Gastrocnemius medialis (tissue), 4 donors: Measurements from ENCODE around the gene CTRB2. TPM values are rescaled to one million over a fixed set of nuclear protein-coding genes. Genes with fewer than 3 reads are reported as not detected.

Experiments used
- ATAC-seq, 2 donors: fragments of 150-250 bp; one replicate each; pipeline ENCODE4 v1.9.1; 2016
- DNase-seq, 2 donors: peaks; one replicate each; pipeline ENCODE4 v3.0.0-alpha.2; 2019
- H3K27ac ChIP-seq, 4 donors: fragments of 200-600 bp; sonication (generic); 1 replicate in 1 of 4; 2 replicates in 3 of 4; pipeline ENCODE4 v1.5.1; 2016 to 2018; ENCODE audit warnings: mild to moderate bottlenecking in 2 of 4, moderate library complexity in 1 of 4
- H3K27me3 ChIP-seq, 3 donors: fragments of 200-600 bp; sonication (generic) in 2 of 3; 1 replicate in 1 of 3; 2 replicates in 2 of 3; pipeline versions ENCODE4 v1.5.1 to v1.6.0; 2016 to 2019; ENCODE audit warnings: mild to moderate bottlenecking in 1 of 3, moderate library complexity in 1 of 3
- H3K36me3 ChIP-seq, 2 donors: fragments of 200-600 bp; sonication (generic) in 1 of 2; one replicate each; pipeline ENCODE4 v1.5.1; 2017 to 2018
- H3K4me1 ChIP-seq, 2 donors: fragments of 200-600 bp; sonication (generic) in 1 of 2; one replicate each; pipeline ENCODE4 v1.5.1; 2016 to 2017; ENCODE audit warnings: mild to moderate bottlenecking in 2 of 2
- H3K4me3 ChIP-seq, 4 donors: fragments of 200-600 bp; sonication (generic) in 3 of 4; 1 replicate in 1 of 4; 2 replicates in 3 of 4; pipeline ENCODE4 v1.5.1; 2016 to 2019; ENCODE audit warnings: mild to moderate bottlenecking in 2 of 4
- H3K9me3 ChIP-seq, 3 donors: fragments of 200-600 bp; sonication (generic) in 2 of 3; 1 replicate in 1 of 3; 2 replicates in 2 of 3; pipeline ENCODE4 v1.5.1; 2016 to 2019
- CTCF ChIP-seq, 5 experiments: fragments of 450-650 bp in 3 of 5; fragments of 200-600 bp in 2 of 5; sonication (generic) in 2 of 5; IDR thresholded peaks in 4 of 5; conservative IDR thresholded peaks in 1 of 5; 1 replicate in 4 of 5; 2 replicates in 1 of 5; pipeline ENCODE4 v1.5.1; 2016 to 2019; ENCODE audit warnings: antibody characterized with exemption in 5 of 5, mild to moderate bottlenecking in 3 of 5, moderate library complexity in 3 of 5
- POLR2A ChIP-seq, 2 donors: fragments of 450-650 bp; IDR thresholded peaks; one replicate each; pipeline ENCODE4 v1.6.1; 2017; ENCODE audit warnings: antibody characterized with exemption in 2 of 2, mild to moderate bottlenecking in 2 of 2, moderate library complexity in 2 of 2
- in situ Hi-C, 4 donors: fragments of 200-750 bp; cut with MboI; loops; one replicate each; pipeline versions ENCODE4 v1.15.0 to v1.8.0; 2017; ENCODE audit warnings: low sequenced_read_pairs in 4 of 4
- intact Hi-C: fragments of 100-400 bp; cut with DNase I; formaldehyde crosslinking; loops from one replicate; pipeline ENCODE4 v1.15.1; 2023; ENCODE audit warnings: low total_unique reads
- total RNA-seq, 4 donors: library from RNA; depleted of rRNA; stranded (reverse); fragments of >200 nt; gene quantifications; one replicate each; pipeline versions ENCODE4 v1.1.0 to v1.2.3, GENCODE V29; 2016

CTRB2 gene
- total RNA-seq, 4 donors from 2014 or later = 3.0 TPM; not detected in 3

- Histone ChIP-seq H3K4me1 (no peaks in the 10 kb centered on the region), H3K27ac (no peak overlapping the region), H3K9me3 (no peaks in the 10 kb centered on the region), H3K27me3 (peaks cover 0 to 7% (median 6%) of the 10 kb centered on the region in 3 donors), H3K4me3 (no peak overlapping the region), H3K36me3 (no peaks in the 10 kb centered on the region)
- TF ChIP-seq CTCF (IDR thresholded peaks at IDR 0.05 in 4 of 5, conservative IDR thresholded peaks at IDR 0.05 in 1 of 5) (no peak), POLR2A (IDR thresholded peaks at IDR 0.05) (no peak)
- DNase-seq (no peak), ATAC-seq (no peak)
- intact Hi-C loops = no loop called here
- in situ Hi-C loops = loop anchor here in 1 of 4 donors (10.0 to 25.0 kb wide), 2 partner anchors 212 to 569 kb away; no protein-coding TSS in a partner anchor
These were observed 13.7 kb downstream of the CTRB2 start for GRCh38 chr16:75193265-75193650.

- no peak for TF ChIP-seq CTCF (IDR thresholded peaks at IDR 0.05 in 4 of 5, conservative IDR thresholded peaks at IDR 0.05 in 1 of 5)
- TF ChIP-seq POLR2A (IDR thresholded peaks at IDR 0.05) = no peak
- Histone ChIP-seq H3K4me1 (no peaks in the 10 kb centered on the region), H3K9me3 (no peaks in the 10 kb centered on the region), H3K27me3 (peaks cover 0 to 3% (median 2%) of the 10 kb centered on the region in 3 donors), H3K4me3 (no peak overlapping the region), H3K27ac (no peak overlapping the region), H3K36me3 (no peaks in the 10 kb centered on the region)
- DNase-seq (no peak), ATAC-seq (no peak)
- intact Hi-C loops (no loop called here), in situ Hi-C loops (loop anchor here in 1 of 4 donors (10.0 to 25.0 kb wide), 2 partner anchors 212 to 570 kb away; no protein-coding TSS in a partner anchor)
These were observed 14.2 kb downstream of the CTRB2 start for GRCh38 chr16:75192606-75193264.

- H3K36me3 ChIP-seq = no peaks in the 10 kb centered on the region
- in situ Hi-C loops = loop anchor here in 1 of 4 donors (10.0 to 25.0 kb wide), 2 partner anchors 215 to 573 kb away; no protein-coding TSS in a partner anchor
- intact Hi-C loops = no loop called here
- no peaks in the 10 kb centered on the region for H3K27me3 ChIP-seq
- no peaks in the 10 kb centered on the region for H3K4me1 ChIP-seq
- no peak overlapping the region for H3K27ac ChIP-seq
- no peak overlapping the region for H3K4me3 ChIP-seq
- TF ChIP-seq CTCF (IDR thresholded peaks at IDR 0.05 in 4 of 5, conservative IDR thresholded peaks at IDR 0.05 in 1 of 5) (no peak), POLR2A (IDR thresholded peaks at IDR 0.05) (no peak)
- H3K9me3 ChIP-seq = no peaks in the 10 kb centered on the region
- DNase-seq (no peak), ATAC-seq (no peak)
These were observed 17.2 kb downstream of the CTRB2 start for GRCh38 chr16:75189638-75190245.

GRCh38 chr16:75188832-75189477 is 18.0 kb downstream of the CTRB2 start:
- Histone ChIP-seq H3K4me3 (no peak overlapping the region), H3K9me3 (no peaks in the 10 kb centered on the region), H3K27me3 (no peaks in the 10 kb centered on the region), H3K36me3 (no peaks in the 10 kb centered on the region), H3K4me1 (no peaks in the 10 kb centered on the region), H3K27ac (no peak overlapping the region)
- no peak for DNase-seq
- intact Hi-C loops = no loop called here
- TF ChIP-seq CTCF (IDR thresholded peaks at IDR 0.05 in 4 of 5, conservative IDR thresholded peaks at IDR 0.05 in 1 of 5) = no peak
- TF ChIP-seq POLR2A (IDR thresholded peaks at IDR 0.05) = no peak
- ATAC-seq = no peak
- in situ Hi-C loops = loop anchor here in 1 of 4 donors (25.0 kb wide), 1 partner anchor 573 kb away; no protein-coding TSS in a partner anchor
